ENCODE measurements around the gene ITPRIP. TPM values are rescaled to one million over a fixed set of nuclear protein-coding genes. Genes with fewer than 3 reads are reported as not detected.
A peak's percentile ranks its signal among the peaks of the same experiment; 100 is the strongest.

Gene ITPRIP
- total RNA-seq, 1 experiment from 2014 or later, result 22.5 TPM

- no CpG with 5 or more reads among the region's 28 CpGs for WGBS (ENCODE audit: extremely low coverage, insufficient read length, low lambda C conversion rate)
- peak overlapping the region in 1 of 3 experiments; percentile 91; a peak in 4 of 7 replicates for H3K27ac Mint-ChIP-seq
- Histone ChIP-seq H3K23ac (ENCODE audit: insufficient read length, low read depth, low read length) (no peak overlapping the region), H4K20me1 (ENCODE audit: control insufficient read depth, insufficient read depth, insufficient read length) (no peaks in the 10 kb centered on the region), H3K27ac (ENCODE audit: insufficient read length, low read depth, low read length) (no peak overlapping the region), H2BK5ac (ENCODE audit: insufficient read length, low read length) (no peak overlapping the region), H3K56ac (ENCODE audit: insufficient read length, low read depth, low read length) (no peak overlapping the region), H2BK120ac (ENCODE audit: low read depth, low read length, poor library complexity, severe bottlenecking) (no peak overlapping the region), H3K9ac (ENCODE audit: extremely low read depth, insufficient read length, low read length) (no peak overlapping the region), H3K4me2 (ENCODE audit: insufficient read depth, insufficient read length, low read length) (no peak overlapping the region), H2AK5ac (ENCODE audit: insufficient read length, low read length) (no peak overlapping the region), H2BK15ac (ENCODE audit: low read depth, low read length) (no peak overlapping the region), H3K4me1 (ENCODE audit: insufficient read depth, low read length) (peaks cover 35% of the 10 kb centered on the region), H3K79me1 (ENCODE audit: insufficient read depth, low read depth, low read length, poor library complexity, severe bottlenecking) (no peaks in the 10 kb centered on the region), H3K9me3 (ENCODE audit: control insufficient read depth, low read depth, low read length) (no peaks in the 10 kb centered on the region), H3T11ph (ENCODE audit: low read length) (no peak overlapping the region), H3K27me3 (ENCODE audit: insufficient read depth, low read length) (no peaks in the 10 kb centered on the region), H2BK20ac (ENCODE audit: low read depth, low read length, poor library complexity, severe bottlenecking) (no peak overlapping the region), H3K23me2 (ENCODE audit: insufficient read length, low read depth, low read length, poor library complexity, severe bottlenecking) (peaks cover 4% of the 10 kb centered on the region), H4K8ac (replicated peaks; ENCODE audit: insufficient read length, low read depth, low read length) (no peak overlapping the region), H3K14ac (ENCODE audit: insufficient read depth, low read length) (0 out of 2 replicates have a peak overlapping the region, but pooled peaks have one; percentile 52), H4K91ac (ENCODE audit: insufficient read length, low read depth, low read length) (no peak overlapping the region), H3K79me2 (ENCODE audit: insufficient read depth, low read length) (peaks cover 25% of the 10 kb centered on the region; the same call in 1 of the 2 replicates), H4K5ac (ENCODE audit: insufficient read length, low read depth, low read length) (no peak overlapping the region), H2BK12ac (ENCODE audit: insufficient read length, low read depth, low read length) (no peak overlapping the region), H2AFZ (ENCODE audit: low read length) (no peak overlapping the region), H3K4ac (ENCODE audit: low read depth, low read length) (no peak overlapping the region), H3K18ac (ENCODE audit: insufficient read length, low read depth, low read length) (no peak overlapping the region)
- no peaks in the 10 kb centered on the region for H3K9me3 Mint-ChIP-seq
- peaks cover 83 to 86% of the 10 kb centered on the region in 2 experiments for H3K4me1 Mint-ChIP-seq
- H3K36me3 Mint-ChIP-seq (ENCODE audit: insufficient read depth in 1 of 3, low read depth in 3 of 3), result peaks cover 14 to 23% (median 22%) of the 10 kb centered on the region in 3 experiments
- H3K4me3 Mint-ChIP-seq, result peak overlapping the region in 1 of 2 experiments; percentile 23; a peak in 1 of 5 replicates
- no peaks in the 10 kb centered on the region for H3K27me3 Mint-ChIP-seq (ENCODE audit: low read depth)
- TF ChIP-seq CTCF (conservative IDR thresholded peaks at IDR 0.05), result no peak
- no peak for DNase-seq
Observed at GRCh38 chr10:104325436-104326435, 12.5 kb downstream of the ITPRIP start.
